ENCODE data around the gene NUMB. TPM values are rescaled to one million over a fixed set of nuclear protein-coding genes. Genes with fewer than 3 reads are reported as not detected.

Gene NUMB
- total RNA-seq, 2 experiments from 2014 or later: 36.7 to 37.4 TPM

DNA sequence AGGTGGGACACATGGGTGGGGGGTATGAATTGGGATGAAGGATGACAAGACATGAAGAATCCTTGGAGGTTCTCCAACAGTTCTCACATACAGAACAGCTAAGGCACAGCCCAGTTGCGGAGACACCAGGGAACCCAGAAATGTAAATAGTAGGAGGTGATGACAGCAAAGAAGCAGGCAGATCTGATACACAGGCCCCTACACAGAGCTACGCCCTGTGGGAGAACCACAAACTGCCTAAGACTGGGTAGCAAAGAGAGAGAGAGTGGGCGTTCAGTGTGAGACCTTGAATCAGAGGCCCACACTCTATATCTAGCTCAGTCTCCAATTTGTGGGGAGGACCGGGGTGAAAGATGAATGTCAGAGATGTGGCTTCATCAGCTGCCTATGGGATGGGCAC lies 9.5 kb upstream of the NUMB start:
- ChIA-PET POLR2A (interaction anchor here (0.8 to 2.1 kb wide), 4 partner anchors 9 to 409 kb away, joined by 3 to 7 read pairs (median 6); partner anchors contain the start of genes NUMB, PSEN1, RBM25 and RIOX1), CTCF (interaction anchor here (0.8 to 1.1 kb wide), 4 partner anchors 9 to 295 kb away, joined by 3 to 9 read pairs (median 4); partner anchors contain the start of gene NUMB)

DNA sequence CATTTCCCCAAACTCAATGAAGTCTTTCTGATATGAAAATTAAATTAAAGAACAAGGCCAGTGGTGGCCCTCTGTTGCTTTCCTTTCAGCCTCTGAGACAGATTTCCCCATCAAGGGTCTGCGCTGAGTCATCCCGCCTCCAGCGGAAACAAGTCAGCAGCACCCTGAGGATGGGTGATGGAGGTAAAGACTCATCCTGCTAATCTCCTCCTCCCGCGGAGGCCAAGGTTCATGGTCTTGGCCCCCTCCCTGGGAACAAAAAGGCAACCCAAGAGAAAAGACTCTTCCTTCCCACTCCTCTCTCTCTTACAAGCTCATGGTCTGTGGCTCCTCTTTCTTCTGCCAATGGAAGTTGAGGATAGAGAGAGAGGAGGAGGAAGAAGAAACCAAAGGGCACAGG lies 9.0 kb upstream of the NUMB start:
- POLR2A ChIA-PET: interaction anchor here (1.4 to 2.1 kb wide), 3 partner anchors 9 to 409 kb away, joined by 5 to 7 read pairs (median 6); partner anchors contain the start of genes NUMB, RBM25 and RIOX1
- CTCF ChIA-PET: interaction anchor here (0.6 to 1.1 kb wide), 4 partner anchors 9 to 172 kb away, joined by 3 to 9 read pairs (median 4); partner anchors contain the start of gene NUMB

DNA sequence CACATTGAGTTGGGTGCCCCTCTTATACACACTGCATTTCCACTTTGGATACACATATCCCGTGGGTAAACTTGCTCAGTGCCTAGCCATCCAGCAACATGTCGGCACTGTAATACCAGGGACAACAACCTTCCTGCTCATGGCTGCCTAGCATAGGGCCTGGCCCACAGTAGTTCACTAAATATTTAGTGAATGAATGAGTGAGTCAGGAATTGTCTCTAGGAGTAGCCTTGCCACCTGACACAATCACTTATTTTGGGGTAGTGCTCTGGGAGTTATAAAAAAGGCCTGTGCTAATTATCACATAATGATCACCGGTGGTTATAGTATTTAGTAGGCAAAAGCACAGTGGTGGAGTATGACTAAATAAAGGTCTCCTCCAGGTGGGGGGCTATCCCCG lies 8.5 kb upstream of the NUMB start:
- ChIA-PET CTCF (interaction anchor here (0.6 to 1.1 kb wide), 2 partner anchors 87 to 109 kb away, joined by 3 read pairs; no protein-coding TSS in a partner anchor), POLR2A (interaction anchor here (1.4 to 2.1 kb wide), 3 partner anchors 9 to 408 kb away, joined by 5 to 7 read pairs (median 6); partner anchors contain the start of genes NUMB, RBM25 and RIOX1)

- ChIA-PET POLR2A (no interaction called here), CTCF (no interaction called here)
These were observed 7.6 kb upstream of the NUMB start for GRCh38 chr14:73465823-73466532.

- CTCF ChIA-PET: interaction anchor here (0.6 to 2.0 kb wide), 2 partner anchors 9 to 194 kb away, joined by 3 to 8 read pairs; no protein-coding TSS in a partner anchor
- POLR2A ChIA-PET: interaction anchor here (0.5 to 1.5 kb wide), 2 partner anchors 9 to 129 kb away, joined by 3 to 8 read pairs; no protein-coding TSS in a partner anchor
These were observed 5.1 kb upstream of the NUMB start for GRCh38 chr14:73463411-73463810.

- POLR2A ChIA-PET: interaction anchor here (1.5 kb wide), 1 partner anchor 8 kb away, joined by 8 read pairs; no protein-coding TSS in a partner anchor
- CTCF ChIA-PET: interaction anchor here (0.6 to 2.0 kb wide), 3 partner anchors 9 to 266 kb away, joined by 3 to 8 read pairs (median 6); no protein-coding TSS in a partner anchor
These were observed 4.5 kb upstream of the NUMB start for GRCh38 chr14:73462815-73463214.

- POLR2A ChIA-PET: interaction anchor here (0.6 kb wide), 1 partner anchor 149 kb away, joined by 3 read pairs; no protein-coding TSS in a partner anchor
These were observed 3.8 kb upstream of the NUMB start for GRCh38 chr14:73462048-73462715.

GRCh38 chr14:73461478-73462047 lies 3.2 kb upstream of the NUMB start:
- POLR2A ChIA-PET: no interaction called here

More at GRCh38 chr14:73462048-73462715, 3.8 kb upstream of the NUMB start:
- CTCF ChIA-PET: interaction anchor here (0.6 to 2.0 kb wide), 3 partner anchors 10 to 266 kb away, joined by 3 to 8 read pairs (median 6); no protein-coding TSS in a partner anchor

GRCh38 chr14:73460691-73461127 lies 2.4 kb upstream of the NUMB start:
- ChIA-PET CTCF (interaction anchor here (0.5 to 1.7 kb wide), 2 partner anchors 11 to 19 kb away, joined by 3 to 4 read pairs; no protein-coding TSS in a partner anchor), POLR2A (no interaction called here)

More at GRCh38 chr14:73461478-73462047, 3.2 kb upstream of the NUMB start:
- CTCF ChIA-PET: interaction anchor here (1.7 kb wide), 1 partner anchor 10 kb away, joined by 3 read pairs; no protein-coding TSS in a partner anchor

GRCh38 chr14:73459959-73460358 lies 1.6 kb upstream of the NUMB start:
- ChIA-PET CTCF (no interaction called here), POLR2A (no interaction called here)

DNA sequence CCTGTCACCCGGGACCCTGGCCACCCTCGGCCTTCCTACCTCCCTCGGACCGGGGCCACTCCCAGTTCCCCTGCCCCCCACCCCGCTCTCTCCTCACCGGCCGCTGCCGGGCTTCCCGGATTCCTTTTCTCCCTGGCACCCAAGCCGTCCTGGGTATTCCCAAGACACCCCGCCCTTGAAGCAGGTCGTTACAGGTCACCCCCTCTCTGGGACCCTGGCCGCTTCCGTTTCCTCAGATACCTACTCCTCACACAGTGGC lies 493 bp downstream of the NUMB start:
- CTCF ChIA-PET: interaction anchor here (1.0 to 1.7 kb wide), 2 partner anchors 10 to 14 kb away, joined by 3 to 9 read pairs; no protein-coding TSS in a partner anchor
- POLR2A ChIA-PET: interaction anchor here (0.8 to 1.2 kb wide), 4 partner anchors 10 to 399 kb away, joined by 3 to 7 read pairs (median 4); no protein-coding TSS in a partner anchor

DNA sequence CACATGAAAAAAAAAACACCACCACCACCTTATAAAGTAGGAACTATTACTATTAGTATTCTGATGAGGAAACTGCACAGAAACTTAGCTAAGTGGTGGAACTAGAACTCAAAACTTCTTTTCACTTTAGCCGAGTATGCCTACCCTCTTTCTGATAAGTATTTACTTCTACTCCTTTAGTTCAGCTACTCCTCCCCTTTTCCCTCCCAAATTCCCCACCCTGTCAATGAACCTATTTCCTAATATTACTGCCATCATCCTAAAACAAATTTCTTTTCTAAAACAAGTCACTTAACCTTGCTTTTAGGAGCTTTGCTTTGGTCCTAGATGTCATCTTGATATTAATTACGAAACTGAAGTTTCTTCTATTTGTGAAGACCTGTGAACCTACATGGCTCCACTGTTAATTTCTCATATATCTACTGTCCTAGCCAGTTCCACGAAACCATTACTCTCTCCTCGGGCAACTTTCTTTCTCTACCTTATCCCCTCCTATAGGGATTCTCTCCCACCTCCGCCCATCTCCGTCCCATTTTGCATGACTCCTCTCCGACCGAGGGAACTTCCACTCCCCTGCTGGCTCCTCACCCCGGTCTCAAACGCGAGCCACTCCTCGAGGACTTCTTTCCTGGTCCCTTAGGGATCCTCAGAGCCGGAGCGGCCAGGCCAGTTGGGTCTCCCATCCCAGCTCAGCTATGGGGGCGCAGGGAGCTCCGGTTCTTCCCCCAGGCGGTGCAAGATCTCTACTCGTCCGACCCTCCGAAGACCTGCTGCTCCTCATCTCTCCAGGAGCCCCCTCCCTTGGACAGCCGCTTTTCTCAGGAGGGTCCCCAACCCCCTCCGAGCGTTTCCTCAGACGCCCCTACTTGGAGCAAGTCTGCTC lies 1.1 kb downstream of the NUMB start:
- ChIA-PET POLR2A (interaction anchor here (1.0 kb wide), 1 partner anchor 167 kb away, joined by 3 read pairs; no protein-coding TSS in a partner anchor), CTCF (interaction anchor here (1.0 kb wide), 1 partner anchor 540 kb away, joined by 3 read pairs; no protein-coding TSS in a partner anchor)

- POLR2A ChIA-PET: interaction anchor here (1.5 kb wide), 1 partner anchor 8 kb away, joined by 8 read pairs; no protein-coding TSS in a partner anchor
These were observed 3.1 kb downstream of the NUMB start for GRCh38 chr14:73455294-73455693.

GRCh38 chr14:73452341-73453186 lies 5.8 kb downstream of the NUMB start:
- CTCF ChIA-PET: no interaction called here
- POLR2A ChIA-PET: no interaction called here

More at GRCh38 chr14:73455294-73455693, 3.1 kb downstream of the NUMB start:
- CTCF ChIA-PET: interaction anchor here (1.2 kb wide), 1 partner anchor 17 kb away, joined by 3 read pairs; no protein-coding TSS in a partner anchor

DNA sequence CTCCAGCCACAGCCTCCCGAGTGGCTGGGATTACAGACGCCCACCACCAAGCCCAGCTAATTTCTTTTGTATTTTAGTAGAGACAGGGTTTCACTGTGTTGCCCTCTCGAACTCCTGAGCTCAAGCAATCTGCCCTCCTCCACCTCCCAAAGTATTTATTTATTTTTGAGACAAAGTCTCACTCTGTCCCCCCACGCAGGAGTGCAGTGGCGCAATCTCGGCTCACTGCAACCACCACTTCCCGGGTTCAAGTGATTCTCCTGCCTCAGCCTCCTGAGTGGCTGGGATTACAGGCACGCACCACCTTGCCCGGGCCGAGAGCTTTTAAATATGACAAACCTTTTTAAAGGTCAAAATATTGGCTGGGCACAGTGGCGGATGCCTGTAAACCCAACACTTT lies 14.6 kb downstream of the NUMB start:
- CTCF ChIA-PET: interaction anchor here (0.6 kb wide), 1 partner anchor 15 kb away, joined by 3 read pairs; the partner anchor contains the start of gene NUMB
- POLR2A ChIA-PET: interaction anchor here (0.6 to 0.7 kb wide), 2 partner anchors 16 to 238 kb away, joined by 3 read pairs; no protein-coding TSS in a partner anchor

GRCh38 chr14:73441286-73441685 lies 17.1 kb downstream of the NUMB start:
- ChIA-PET POLR2A (no interaction called here), CTCF (interaction anchor here (0.7 kb wide), 1 partner anchor 19 kb away, joined by 4 read pairs; no protein-coding TSS in a partner anchor)

GRCh38 chr14:73438993-73439392 lies 19.4 kb downstream of the NUMB start:
- POLR2A ChIA-PET: no interaction called here
- CTCF ChIA-PET: no interaction called here
